ENCODE measurements around the gene PRRX2.

PRRX2 gene

GRCh38 chr9:129665814-129666520, 520 bp downstream of the PRRX2 start:
- peaks cover 80% of the 10 kb centered on the region for H3K27me3 ChIP-seq (ENCODE audit: insufficient read depth, low read depth)
- H3K4me2 ChIP-seq = no peak overlapping the region
- H4K20me1 ChIP-seq (ENCODE audit: insufficient read depth) = no peaks in the 10 kb centered on the region
- H2AFZ ChIP-seq (ENCODE audit: low read depth) = no peak overlapping the region
- H3K36me3 ChIP-seq (ENCODE audit: insufficient read depth) = no peaks in the 10 kb centered on the region
- H3K4me3 ChIP-seq (IDR thresholded peaks at IDR 0.05; ENCODE audit: insufficient read depth, low read depth, low read length) = no peak overlapping the region
- H3K4me1 ChIP-seq (ENCODE audit: low read depth, poor library complexity, severe bottlenecking) = no peaks in the 10 kb centered on the region
- H3K27ac ChIP-seq = no peak overlapping the region
- TF ChIP-seq CTCF (conservative IDR thresholded peaks at IDR 0.05; ENCODE audit: low read depth, low read length) = no peak
- H3K9ac ChIP-seq = no peak overlapping the region
- H3K79me2 ChIP-seq (ENCODE audit: insufficient read depth, low read depth) = no peaks in the 10 kb centered on the region

- no peak overlapping the region for H3K4me2 ChIP-seq
- no peaks in the 10 kb centered on the region for H3K36me3 ChIP-seq (ENCODE audit: insufficient read depth)
- H3K9ac ChIP-seq = no peak overlapping the region
- H3K4me3 ChIP-seq (IDR thresholded peaks at IDR 0.05; ENCODE audit: insufficient read depth, low read depth, low read length) = no peak overlapping the region
- H4K20me1 ChIP-seq (ENCODE audit: insufficient read depth) = no peaks in the 10 kb centered on the region
- no peaks in the 10 kb centered on the region for H3K4me1 ChIP-seq (ENCODE audit: low read depth, poor library complexity, severe bottlenecking)
- no peak overlapping the region for H3K27ac ChIP-seq
- H3K79me2 ChIP-seq (ENCODE audit: insufficient read depth, low read depth) = no peaks in the 10 kb centered on the region
- TF ChIP-seq CTCF (conservative IDR thresholded peaks at IDR 0.05; ENCODE audit: low read depth, low read length) = no peak
- H2AFZ ChIP-seq (ENCODE audit: low read depth) = no peak overlapping the region
- H3K27me3 ChIP-seq (ENCODE audit: insufficient read depth, low read depth) = peaks cover 80% of the 10 kb centered on the region
These were observed 1.1 kb downstream of the PRRX2 start for GRCh38 chr9:129666575-129666974.

- H3K4me1 ChIP-seq (ENCODE audit: low read depth, poor library complexity, severe bottlenecking) = no peaks in the 10 kb centered on the region
- H3K4me2 ChIP-seq = no peak overlapping the region
- peaks cover 79% of the 10 kb centered on the region for H3K27me3 ChIP-seq (ENCODE audit: insufficient read depth, low read depth)
- no peak for TF ChIP-seq CTCF (conservative IDR thresholded peaks at IDR 0.05; ENCODE audit: low read depth, low read length)
- no peaks in the 10 kb centered on the region for H3K36me3 ChIP-seq (ENCODE audit: insufficient read depth)
- H3K9ac ChIP-seq = no peak overlapping the region
- no peak overlapping the region for H3K4me3 ChIP-seq (IDR thresholded peaks at IDR 0.05; ENCODE audit: insufficient read depth, low read depth, low read length)
- H3K27ac ChIP-seq = no peak overlapping the region
- no peaks in the 10 kb centered on the region for H3K79me2 ChIP-seq (ENCODE audit: insufficient read depth, low read depth)
- no peaks in the 10 kb centered on the region for H4K20me1 ChIP-seq (ENCODE audit: insufficient read depth)
- no peak overlapping the region for H2AFZ ChIP-seq (ENCODE audit: low read depth)
These were observed 1.9 kb downstream of the PRRX2 start for GRCh38 chr9:129667378-129667777.

GRCh38 chr9:129667850-129668249, 2.4 kb downstream of the PRRX2 start:
- Histone ChIP-seq H3K36me3 (ENCODE audit: insufficient read depth) (no peaks in the 10 kb centered on the region), H3K27ac (no peak overlapping the region), H2AFZ (ENCODE audit: low read depth) (no peak overlapping the region), H4K20me1 (ENCODE audit: insufficient read depth) (no peaks in the 10 kb centered on the region), H3K27me3 (ENCODE audit: insufficient read depth, low read depth) (peaks cover 78% of the 10 kb centered on the region), H3K4me2 (no peak overlapping the region), H3K9ac (no peak overlapping the region), H3K4me1 (ENCODE audit: low read depth, poor library complexity, severe bottlenecking) (no peaks in the 10 kb centered on the region), H3K79me2 (ENCODE audit: insufficient read depth, low read depth) (no peaks in the 10 kb centered on the region), H3K4me3 (IDR thresholded peaks at IDR 0.05; ENCODE audit: insufficient read depth, low read depth, low read length) (no peak overlapping the region)
- no peak for TF ChIP-seq CTCF (conservative IDR thresholded peaks at IDR 0.05; ENCODE audit: low read depth, low read length)

Data from KMS-11 (cell line).